Measurements from ENCODE around the gene MAML2.

The MAML2 gene

GRCh38 chr11:96123301-96123700 is 219.7 kb downstream of the MAML2 start:
- H3K27ac ChIP-seq = no peak overlapping the region
- TF ChIP-seq, protein P1, sequence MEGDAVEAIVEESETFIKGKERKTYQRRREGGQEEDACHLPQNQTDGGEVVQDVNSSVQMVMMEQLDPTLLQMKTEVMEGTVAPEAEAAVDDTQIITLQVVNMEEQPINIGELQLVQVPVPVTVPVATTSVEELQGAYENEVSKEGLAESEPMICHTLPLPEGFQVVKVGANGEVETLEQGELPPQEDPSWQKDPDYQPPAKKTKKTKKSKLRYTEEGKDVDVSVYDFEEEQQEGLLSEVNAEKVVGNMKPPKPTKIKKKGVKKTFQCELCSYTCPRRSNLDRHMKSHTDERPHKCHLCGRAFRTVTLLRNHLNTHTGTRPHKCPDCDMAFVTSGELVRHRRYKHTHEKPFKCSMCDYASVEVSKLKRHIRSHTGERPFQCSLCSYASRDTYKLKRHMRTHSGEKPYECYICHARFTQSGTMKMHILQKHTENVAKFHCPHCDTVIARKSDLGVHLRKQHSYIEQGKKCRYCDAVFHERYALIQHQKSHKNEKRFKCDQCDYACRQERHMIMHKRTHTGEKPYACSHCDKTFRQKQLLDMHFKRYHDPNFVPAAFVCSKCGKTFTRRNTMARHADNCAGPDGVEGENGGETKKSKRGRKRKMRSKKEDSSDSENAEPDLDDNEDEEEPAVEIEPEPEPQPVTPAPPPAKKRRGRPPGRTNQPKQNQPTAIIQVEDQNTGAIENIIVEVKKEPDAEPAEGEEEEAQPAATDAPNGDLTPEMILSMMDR (conservative IDR thresholded peaks at IDR 0.05) = no peak
- no peak for TF ChIP-seq ZFX (IDR thresholded peaks at IDR 0.05)

GRCh38 chr11:96122601-96123074 is 220.4 kb downstream of the MAML2 start:
- TF ChIP-seq, protein P1 (conservative IDR thresholded peaks at IDR 0.05) = no peak
- no peak for TF ChIP-seq ZFX (IDR thresholded peaks at IDR 0.05)
- no peak overlapping the region for H3K27ac ChIP-seq

- H3K27ac ChIP-seq = no peak overlapping the region
- TF ChIP-seq ZFX (IDR thresholded peaks at IDR 0.05) = no peak
- TF ChIP-seq, protein P1 (conservative IDR thresholded peaks at IDR 0.05) = no peak
Observed at GRCh38 chr11:96119211-96119610, 223.8 kb downstream of the MAML2 start.

DNA sequence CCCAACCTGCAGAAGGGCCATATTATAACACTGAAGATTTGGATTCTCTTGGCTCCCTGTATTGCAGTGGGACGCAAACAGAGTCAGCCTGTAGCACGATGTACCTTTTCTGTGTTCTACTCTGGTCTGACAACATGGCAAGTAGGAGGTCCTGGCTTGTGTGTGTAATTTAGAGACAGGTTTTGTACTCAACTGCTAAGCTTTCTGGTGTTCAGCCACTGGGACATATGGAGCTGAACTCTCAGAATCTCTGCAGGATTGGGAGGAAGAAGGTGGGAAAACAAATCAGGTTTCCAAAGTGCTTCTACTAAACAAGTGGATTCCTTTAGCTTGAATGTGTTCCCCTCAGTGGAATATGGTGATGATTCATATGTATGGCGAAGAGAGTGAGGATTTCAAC is 226.6 kb downstream of the MAML2 start:
- no peak overlapping the region for H3K27ac ChIP-seq
- TF ChIP-seq, protein P1 (conservative IDR thresholded peaks at IDR 0.05) = no peak
- no peak for TF ChIP-seq ZFX (IDR thresholded peaks at IDR 0.05)

DNA sequence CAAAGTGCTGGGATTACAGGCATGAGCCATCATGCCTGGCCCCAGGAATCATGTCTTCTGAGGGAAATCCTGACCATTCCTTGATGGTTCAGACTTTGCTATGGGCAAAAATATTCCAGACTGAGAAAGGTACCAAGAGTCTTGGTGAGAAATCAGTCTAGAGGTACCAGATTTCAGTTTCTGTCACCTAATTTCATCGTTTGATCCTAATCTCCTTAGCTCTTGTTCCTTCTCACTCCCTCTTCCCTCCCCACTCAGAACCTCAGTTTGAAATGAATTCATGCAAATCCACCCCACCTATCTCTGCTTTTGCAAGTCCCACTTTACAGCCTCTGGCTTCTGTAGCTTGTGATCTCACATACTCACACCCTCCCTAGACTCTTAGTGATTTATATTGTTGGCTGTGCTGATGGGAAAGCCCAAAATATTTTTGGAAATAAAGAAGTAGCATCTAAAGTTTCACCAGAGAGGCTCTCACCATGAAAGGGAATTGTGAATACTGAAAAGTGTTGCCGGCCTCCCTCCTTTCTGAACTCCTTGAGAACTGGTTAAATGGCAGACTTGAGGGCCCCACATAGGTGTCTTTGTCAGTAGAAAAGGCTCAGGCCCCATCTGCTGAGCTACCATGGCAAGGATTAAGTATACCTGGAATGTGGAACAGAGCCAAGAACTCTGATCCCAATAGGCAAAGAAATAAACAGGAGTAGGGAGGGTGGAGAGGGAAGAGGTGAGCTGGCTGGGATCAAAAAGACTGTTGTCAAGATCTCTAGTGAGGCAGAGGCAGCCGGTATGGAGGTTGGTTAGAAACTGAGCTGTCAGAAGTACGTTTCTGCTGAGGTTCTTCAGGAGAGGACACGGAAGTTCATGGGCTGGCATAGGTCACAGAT is 228.6 kb downstream of the MAML2 start:
- TF ChIP-seq, protein P1 (conservative IDR thresholded peaks at IDR 0.05) = no peak
- TF ChIP-seq ZFX (IDR thresholded peaks at IDR 0.05) = no peak
- no peak overlapping the region for H3K27ac ChIP-seq

DNA sequence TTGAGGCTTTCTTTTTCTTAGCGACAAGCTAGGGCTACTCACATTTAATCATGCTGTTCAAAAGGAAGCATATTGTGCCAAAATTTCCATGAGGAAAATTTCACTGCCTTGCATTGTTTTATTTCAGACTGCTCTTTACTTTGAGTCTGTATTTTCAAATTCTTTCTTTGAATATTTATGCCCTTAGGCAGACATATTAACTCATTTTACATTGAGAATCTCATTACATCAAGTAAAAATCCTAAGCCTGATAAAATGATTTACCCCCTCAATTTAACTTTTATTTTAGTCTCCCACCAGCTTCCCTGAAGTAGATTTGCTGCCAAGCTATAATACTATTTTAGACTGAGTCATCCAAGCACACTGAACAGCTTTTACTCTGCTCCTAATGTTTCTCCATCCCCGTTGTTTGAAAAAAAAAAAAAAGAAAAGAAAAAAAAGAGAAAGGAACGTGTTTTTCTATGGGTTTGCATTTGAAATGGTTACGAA is 229.8 kb downstream of the MAML2 start:
- no peak overlapping the region for H3K27ac ChIP-seq
- TF ChIP-seq ZFX (IDR thresholded peaks at IDR 0.05) = no peak
- TF ChIP-seq, protein P1 (conservative IDR thresholded peaks at IDR 0.05) = no peak

All from C4-2B (cell line).